Measurements from ENCODE around the gene PCGF3. TPM values are rescaled to one million over a fixed set of nuclear protein-coding genes. Genes with fewer than 3 reads are reported as not detected.
A peak's percentile ranks its signal among the peaks of the same experiment; 100 is the strongest.

PCGF3 gene
- total RNA-seq, 5 donors from 2014 or later (not counting 1 experiment from before 2014, with no cell fraction given), result 47.0 to 76.9 (median 51.1) TPM

GRCh38 chr4:659851-660250 lies 45.8 kb upstream of the PCGF3 start:
- H3K4me1 ChIP-seq (ENCODE audit: control insufficient read depth in 1 of 2, extremely low read depth in 1 of 2, insufficient read depth in 2 of 2, low read length in 2 of 2), result peaks cover 0 to 22% of the 10 kb centered on the region in 2 experiments
- no peak overlapping the region for H3K4me3 ChIP-seq (ENCODE audit: control insufficient read depth in 1 of 2, extremely low read depth in 1 of 2, low read length in 1 of 2)
- H3K27me3 ChIP-seq (replicated peaks in 1 of 2; ENCODE audit: control insufficient read depth in 2 of 2, extremely low read depth in 1 of 2, insufficient read depth in 2 of 2, low read length in 1 of 2), result peaks cover 0 to 7% of the 10 kb centered on the region in 2 experiments
- Mint-ChIP-seq H3K4me1 (peaks cover 6 to 15% (median 15%) of the 10 kb centered on the region in 3 donors), H3K27me3 (no peaks in the 10 kb centered on the region), H3K4me3 (no peak overlapping the region), H3K27ac (no peak overlapping the region), H3K36me3 (peaks cover 9% of the 10 kb centered on the region), H3K9me3 (no peaks in the 10 kb centered on the region)
- ChIA-PET POLR2A (no interaction called here), CTCF (no interaction called here)
- 94% methylated on average over 2 of the region's 8 CpGs for WGBS (ENCODE audit: insufficient coverage)
- no peak overlapping the region for H3K27ac ChIP-seq (ENCODE audit: low read length)
- no peaks in the 10 kb centered on the region for H3K36me3 ChIP-seq (ENCODE audit: control insufficient read depth in 2 of 2, extremely low read depth in 1 of 2, insufficient read depth in 1 of 2, low read length in 1 of 2)
- ATAC-seq (replicated peaks in 1 of 4), result no peak
- no peak for DNase-seq
- no peaks in the 10 kb centered on the region for H3K9me3 ChIP-seq

- Mint-ChIP-seq H3K4me3 (peak overlapping the region in 1 of 3 donors; percentile 0), H3K4me1 (peaks cover 9 to 20% (median 20%) of the 10 kb centered on the region in 3 donors), H3K27ac (no peak overlapping the region), H3K36me3 (peaks cover 9% of the 10 kb centered on the region), H3K27me3 (no peaks in the 10 kb centered on the region), H3K9me3 (no peaks in the 10 kb centered on the region)
- 97% methylated on average over 10 of the region's 10 CpGs for WGBS (ENCODE audit: insufficient coverage)
- no peak overlapping the region for H3K27ac ChIP-seq (ENCODE audit: low read length)
- H3K4me1 ChIP-seq (ENCODE audit: control insufficient read depth in 1 of 2, extremely low read depth in 1 of 2, insufficient read depth in 2 of 2, low read length in 2 of 2), result peaks cover 0 to 27% of the 10 kb centered on the region in 2 experiments
- no peak overlapping the region for H3K4me3 ChIP-seq (ENCODE audit: control insufficient read depth in 1 of 2, extremely low read depth in 1 of 2, low read length in 1 of 2)
- H3K9me3 ChIP-seq, result no peaks in the 10 kb centered on the region
- DNase-seq, result no peak
- ChIA-PET POLR2A (no interaction called here), CTCF (no interaction called here)
- ATAC-seq (replicated peaks in 1 of 4), result no peak
- H3K27me3 ChIP-seq (replicated peaks in 1 of 2; ENCODE audit: control insufficient read depth in 2 of 2, extremely low read depth in 1 of 2, insufficient read depth in 2 of 2, low read length in 1 of 2), result peaks cover 0 to 3% of the 10 kb centered on the region in 2 experiments
- H3K36me3 ChIP-seq (ENCODE audit: control insufficient read depth in 2 of 2, extremely low read depth in 1 of 2, insufficient read depth in 1 of 2, low read length in 1 of 2), result no peaks in the 10 kb centered on the region
Measured at GRCh38 chr4:660401-660800, 45.2 kb upstream of the PCGF3 start.

- H3K4me3 Mint-ChIP-seq, result peak overlapping the region in 2 of 3 donors; percentile 22 to 43
- peaks cover 9% of the 10 kb centered on the region for H3K36me3 Mint-ChIP-seq
- Histone ChIP-seq H3K4me1 (ENCODE audit: control insufficient read depth in 1 of 2, extremely low read depth in 1 of 2, insufficient read depth in 2 of 2, low read length in 2 of 2) (peaks cover 0 to 32% of the 10 kb centered on the region in 2 experiments), H3K36me3 (ENCODE audit: control insufficient read depth in 2 of 2, extremely low read depth in 1 of 2, insufficient read depth in 1 of 2, low read length in 1 of 2) (no peaks in the 10 kb centered on the region), H3K4me3 (ENCODE audit: control insufficient read depth in 1 of 2, extremely low read depth in 1 of 2, low read length in 1 of 2) (no peak overlapping the region), H3K27ac (ENCODE audit: low read length) (no peak overlapping the region), H3K27me3 (replicated peaks in 1 of 2; ENCODE audit: control insufficient read depth in 2 of 2, extremely low read depth in 1 of 2, insufficient read depth in 2 of 2, low read length in 1 of 2) (no peaks in the 10 kb centered on the region), H3K9me3 (no peaks in the 10 kb centered on the region)
- H3K27me3 Mint-ChIP-seq, result no peaks in the 10 kb centered on the region
- ChIA-PET POLR2A (no interaction called here), CTCF (no interaction called here)
- H3K9me3 Mint-ChIP-seq, result no peaks in the 10 kb centered on the region
- ATAC-seq (replicated peaks in 1 of 4), result no peak
- H3K27ac Mint-ChIP-seq, result no peak overlapping the region
- no peak for DNase-seq
- H3K4me1 Mint-ChIP-seq, result peaks cover 12 to 23% (median 22%) of the 10 kb centered on the region in 3 donors
- WGBS (ENCODE audit: insufficient coverage), result 89% methylated on average over 3 of the region's 3 CpGs
Measured at GRCh38 chr4:661231-661630, 44.4 kb upstream of the PCGF3 start.

GRCh38 chr4:661881-662761 lies 43.5 kb upstream of the PCGF3 start:
- H3K27me3 Mint-ChIP-seq, result no peaks in the 10 kb centered on the region
- no peak overlapping the region for H3K27ac Mint-ChIP-seq
- no peak for ATAC-seq (replicated peaks in 1 of 4)
- H3K4me1 ChIP-seq (ENCODE audit: control insufficient read depth in 1 of 2, extremely low read depth in 1 of 2, insufficient read depth in 2 of 2, low read length in 2 of 2), result peaks cover 0 to 32% of the 10 kb centered on the region in 2 experiments
- ChIA-PET POLR2A (interaction anchor here (0.6 kb wide), 2 partner anchors 10 to 12 kb away, joined by 5 to 12 read pairs; partner anchors contain the start of gene ATP5ME (in 1 of the 2)), CTCF (interaction anchor here in 1 of 2 donors (0.6 kb wide), 1 partner anchor 329 kb away, joined by 3 read pairs; no protein-coding TSS in a partner anchor)
- H3K9me3 ChIP-seq, result no peaks in the 10 kb centered on the region
- DNase-seq, result no peak
- no peak overlapping the region for H3K4me3 ChIP-seq (ENCODE audit: control insufficient read depth in 1 of 2, extremely low read depth in 1 of 2, low read length in 1 of 2)
- H3K36me3 ChIP-seq (ENCODE audit: control insufficient read depth in 2 of 2, extremely low read depth in 1 of 2, insufficient read depth in 1 of 2, low read length in 1 of 2), result no peaks in the 10 kb centered on the region
- H3K9me3 Mint-ChIP-seq, result no peaks in the 10 kb centered on the region
- H3K4me1 Mint-ChIP-seq, result peaks cover 12 to 23% (median 22%) of the 10 kb centered on the region in 3 donors
- no peak overlapping the region for H3K27ac ChIP-seq (ENCODE audit: low read length)
- H3K4me3 Mint-ChIP-seq, result peak overlapping the region; percentile 78 to 86 (median 81)
- H3K27me3 ChIP-seq (replicated peaks in 1 of 2; ENCODE audit: control insufficient read depth in 2 of 2, extremely low read depth in 1 of 2, insufficient read depth in 2 of 2, low read length in 1 of 2), result no peaks in the 10 kb centered on the region
- peaks cover 9% of the 10 kb centered on the region for H3K36me3 Mint-ChIP-seq
- WGBS (ENCODE audit: insufficient coverage), result 97% methylated on average over 37 of the region's 42 CpGs

GRCh38 chr4:663046-663437 lies 42.6 kb upstream of the PCGF3 start:
- POLR2A ChIA-PET, result interaction anchor here (0.6 to 0.7 kb wide), 2 partner anchors 9 to 340 kb away, joined by 4 to 5 read pairs; no protein-coding TSS in a partner anchor
- no peaks in the 10 kb centered on the region for H3K36me3 ChIP-seq (ENCODE audit: control insufficient read depth in 2 of 2, extremely low read depth in 1 of 2, insufficient read depth in 1 of 2, low read length in 1 of 2)
- no peaks in the 10 kb centered on the region for H3K9me3 ChIP-seq
- H3K27ac ChIP-seq (ENCODE audit: low read length), result peak overlapping the region; percentile 71
- H3K4me3 ChIP-seq (ENCODE audit: control insufficient read depth in 1 of 2, extremely low read depth in 1 of 2, low read length in 1 of 2), result peak overlapping the region; percentile 54 to 76
- H3K36me3 Mint-ChIP-seq, result peaks cover 9% of the 10 kb centered on the region
- no peaks in the 10 kb centered on the region for H3K9me3 Mint-ChIP-seq
- peaks cover 12 to 23% (median 22%) of the 10 kb centered on the region in 3 donors for H3K4me1 Mint-ChIP-seq
- ATAC-seq (replicated peaks in 1 of 4), result peak in 2 of 4 experiments; percentile 3 to 11
- no peaks in the 10 kb centered on the region for H3K27me3 ChIP-seq (replicated peaks in 1 of 2; ENCODE audit: control insufficient read depth in 2 of 2, extremely low read depth in 1 of 2, insufficient read depth in 2 of 2, low read length in 1 of 2)
- CTCF ChIA-PET, result interaction anchor here in 1 of 2 donors (0.6 kb wide), 1 partner anchor 22 kb away, joined by 5 read pairs; no protein-coding TSS in a partner anchor
- peaks cover 0 to 32% of the 10 kb centered on the region in 2 experiments for H3K4me1 ChIP-seq (ENCODE audit: control insufficient read depth in 1 of 2, extremely low read depth in 1 of 2, insufficient read depth in 2 of 2, low read length in 2 of 2)
- peak overlapping the region; percentile 78 to 86 (median 81) for H3K4me3 Mint-ChIP-seq
- no peaks in the 10 kb centered on the region for H3K27me3 Mint-ChIP-seq
- DNase-seq, result no peak
- H3K27ac Mint-ChIP-seq, result peak overlapping the region; percentile 63 to 87
- 68% methylated on average over 20 of the region's 20 CpGs for WGBS (ENCODE audit: insufficient coverage)

All from T-cell (primary cell).